Stimulated activated CD4-positive, alpha-beta T cell treated with anti-CD3 and anti-CD28 coated beads, TNF-alpha, amount 100 ng/mL, for 1 hour (primary cell): Measurements from ENCODE around the gene NRXN3.

Source experiments
- DNase-seq, 3 donors: peaks; one replicate each; pipeline ENCODE4 v3.0.0-alpha.2; 2020; ENCODE audit warnings: low read depth in 3 of 3, low spot score in 1 of 3

Gene NRXN3

DNA sequence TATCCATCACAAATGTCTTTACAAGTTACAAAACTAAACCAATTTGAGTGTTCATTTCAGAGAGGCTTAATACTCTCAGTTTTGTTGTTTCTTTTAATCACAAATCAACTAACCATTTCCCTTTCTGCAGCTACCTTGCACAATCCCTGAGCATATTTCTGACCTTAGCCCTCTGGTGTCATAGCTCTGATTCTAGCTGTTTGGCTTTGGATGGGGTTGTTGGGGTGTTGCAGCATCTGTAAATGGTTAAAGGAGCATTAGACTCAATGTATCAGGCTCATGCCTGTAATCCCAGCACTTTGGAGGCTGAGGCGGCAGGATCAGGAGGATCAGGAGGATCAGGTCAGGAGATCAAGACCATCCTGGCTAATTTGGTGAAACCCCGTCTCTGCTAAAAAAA, 461.4 kb downstream of the NRXN3 start:
- no peak for DNase-seq

DNA sequence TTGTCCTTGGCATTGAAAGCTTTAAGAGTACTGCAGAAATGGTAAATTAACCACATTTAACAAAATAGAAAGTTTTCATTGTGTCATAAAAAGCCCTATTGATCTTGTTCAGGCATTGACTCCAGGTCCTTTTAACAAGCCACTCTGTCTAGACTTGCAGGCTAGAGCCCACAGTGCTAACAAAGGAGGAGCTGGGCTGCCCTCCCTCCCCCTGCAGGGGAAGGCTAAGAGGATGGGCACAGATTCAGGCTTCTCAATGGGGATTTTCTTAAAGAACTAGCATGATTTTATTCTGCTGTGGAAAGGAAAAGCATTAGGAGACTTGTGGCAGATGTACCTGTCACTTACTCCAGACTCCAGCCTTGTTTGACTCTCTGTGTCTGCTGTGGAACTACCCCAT, 463.6 kb downstream of the NRXN3 start:
- DNase-seq = no peak

DNA sequence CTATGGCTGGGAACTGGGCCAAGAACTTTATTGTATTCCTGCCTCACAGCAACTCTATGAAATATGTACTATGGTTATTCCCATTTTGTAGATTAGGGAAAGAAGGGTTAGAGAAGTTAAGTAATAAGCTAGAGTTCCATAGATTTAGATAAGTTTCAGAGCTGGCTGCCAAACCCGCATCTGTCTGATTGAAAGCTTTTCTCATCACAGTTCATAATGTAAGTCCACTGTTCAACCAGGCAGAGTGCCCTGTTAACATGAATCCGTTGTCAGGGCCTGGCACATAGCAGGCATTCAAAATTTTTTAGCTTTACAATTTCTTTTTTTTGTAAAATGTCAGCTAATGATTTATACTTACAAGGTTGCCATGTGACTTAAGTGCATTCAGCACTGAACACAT, 467.3 kb downstream of the NRXN3 start:
- DNase-seq = no peak

DNA sequence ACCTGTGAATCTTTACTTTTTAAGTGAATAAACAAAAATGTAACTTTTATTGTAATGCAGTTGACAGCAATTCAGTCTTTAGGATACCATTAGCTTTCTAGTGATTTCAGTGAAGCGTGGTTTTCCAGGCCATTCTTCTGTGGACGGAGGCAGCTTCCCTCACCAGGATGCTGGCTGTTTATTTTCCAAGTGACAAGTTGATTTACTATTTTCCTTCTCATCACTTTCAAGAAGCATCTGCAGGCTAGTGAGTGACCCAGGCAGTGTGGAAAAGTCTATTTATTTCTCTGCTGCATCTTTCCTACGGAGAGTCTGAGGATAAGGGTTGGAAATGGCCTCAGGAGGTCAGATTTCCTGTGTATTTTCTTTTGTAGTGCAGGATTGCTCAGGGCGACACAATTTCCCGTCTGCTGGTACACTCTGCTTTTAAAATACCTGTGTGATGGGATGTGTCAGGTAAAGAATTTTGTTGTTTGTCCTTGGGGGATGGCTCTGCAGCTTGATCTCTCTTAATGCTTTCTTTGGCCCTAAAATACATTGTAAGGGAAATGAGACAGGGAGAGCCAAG, 467.8 kb downstream of the NRXN3 start:
- no peak for DNase-seq

DNA sequence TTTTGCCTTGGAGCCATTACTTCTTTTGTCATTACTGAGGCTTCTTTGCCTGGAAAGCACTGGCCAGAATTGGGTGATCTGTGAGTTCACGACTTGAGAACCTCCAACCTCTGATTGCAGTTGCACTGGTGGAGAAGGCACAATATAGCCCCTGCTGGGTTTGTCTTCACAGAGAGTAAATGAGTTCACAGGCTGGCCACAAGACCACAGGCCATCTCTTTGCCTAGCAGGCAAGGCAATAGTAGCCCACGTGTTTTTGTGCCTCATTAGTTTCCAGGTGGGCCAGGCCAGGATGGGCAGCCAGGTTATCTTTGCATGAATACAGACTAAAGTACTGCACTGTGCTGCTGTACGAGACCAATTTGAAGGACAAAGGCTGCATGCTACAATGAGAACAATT, 468.8 kb downstream of the NRXN3 start:
- DNase-seq = no peak

DNA sequence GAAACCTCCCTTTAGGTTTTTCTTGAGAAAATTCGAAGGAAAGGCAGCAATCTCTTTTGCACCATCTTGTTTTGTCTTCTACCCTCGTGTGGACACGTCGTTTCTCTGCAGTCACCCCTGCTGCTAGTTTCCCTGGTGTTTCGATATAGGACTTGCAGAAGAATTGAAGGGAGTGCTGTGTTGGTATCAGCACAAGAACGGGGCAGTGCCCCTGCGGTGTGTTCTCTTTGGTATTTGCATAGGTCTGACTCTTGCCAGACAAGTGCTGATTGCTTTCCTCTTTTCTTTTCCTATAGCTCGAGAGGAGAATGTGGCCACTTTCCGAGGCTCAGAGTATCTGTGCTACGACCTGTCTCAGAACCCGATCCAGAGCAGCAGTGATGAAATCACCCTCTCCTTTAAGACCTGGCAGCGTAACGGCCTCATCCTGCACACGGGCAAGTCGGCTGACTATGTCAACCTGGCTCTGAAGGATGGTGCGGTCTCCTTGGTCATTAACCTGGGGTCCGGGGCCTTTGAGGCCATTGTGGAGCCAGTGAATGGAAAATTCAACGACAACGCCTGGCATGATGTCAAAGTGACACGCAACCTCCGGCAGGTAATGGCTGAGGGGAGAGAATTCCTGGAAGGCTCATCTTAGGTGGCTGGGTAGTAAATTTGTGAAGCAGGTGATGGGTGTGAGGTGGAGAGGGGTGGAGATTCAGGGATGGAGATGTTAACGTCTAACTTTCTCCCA, 474.8 kb downstream of the NRXN3 start:
- DNase-seq = no peak

DNA sequence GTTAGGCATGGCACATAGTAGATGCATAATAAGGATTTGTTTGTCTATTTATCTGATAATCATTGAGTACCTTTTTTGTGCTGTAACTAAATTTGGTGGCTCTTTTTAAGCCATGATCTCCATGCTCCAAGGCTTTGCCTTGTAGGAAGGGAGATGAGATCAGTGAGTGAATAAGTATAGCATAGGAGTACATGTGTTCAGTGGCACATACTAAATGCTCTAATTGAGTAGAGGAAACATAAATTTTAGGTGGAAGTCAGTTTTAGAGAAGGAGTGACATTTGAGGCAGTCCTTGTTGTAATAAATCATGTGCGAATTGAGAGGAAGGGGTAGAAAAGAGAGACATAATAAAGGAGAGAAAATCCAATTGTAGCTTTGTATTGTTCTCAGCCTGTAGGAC, 482.6 kb downstream of the NRXN3 start:
- no peak for DNase-seq

DNA sequence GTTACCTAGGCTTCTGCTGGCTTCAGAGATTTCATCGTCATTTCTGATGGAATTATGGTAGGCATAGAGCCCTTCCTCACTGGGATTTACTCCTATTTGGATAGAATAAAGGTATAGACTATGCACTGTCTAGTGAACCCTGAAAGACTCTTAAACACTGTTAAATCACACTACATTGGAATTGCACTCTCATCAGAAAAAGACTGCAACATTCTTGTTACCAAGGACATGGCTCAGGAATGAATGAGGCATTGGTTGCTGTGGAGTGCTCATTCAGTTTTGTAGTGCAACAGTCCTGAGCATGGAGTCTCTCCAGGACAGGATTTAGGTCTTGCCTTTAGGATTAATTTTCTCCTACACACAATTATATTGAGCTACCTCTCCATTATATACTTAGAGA, 483.0 kb downstream of the NRXN3 start:
- DNase-seq = no peak

DNA sequence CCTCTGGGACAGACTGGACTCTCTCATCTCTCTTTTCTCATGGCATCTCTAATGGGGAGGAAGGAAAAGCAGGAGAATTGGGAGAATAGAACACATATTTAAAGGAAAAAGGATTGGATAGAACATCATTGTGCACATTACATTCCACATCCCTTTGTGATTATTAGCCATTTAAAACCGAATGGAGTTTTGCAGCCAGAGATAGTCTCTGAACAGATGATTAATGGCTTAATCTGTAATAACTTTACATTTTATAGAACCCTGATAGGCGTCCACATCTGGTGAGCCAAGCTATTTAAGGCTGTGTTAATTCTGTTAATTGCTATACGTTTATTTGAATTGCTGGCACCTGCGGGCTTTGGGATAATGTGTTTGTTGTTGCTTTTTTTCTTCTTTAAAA, 487.3 kb downstream of the NRXN3 start:
- no peak for DNase-seq

DNA sequence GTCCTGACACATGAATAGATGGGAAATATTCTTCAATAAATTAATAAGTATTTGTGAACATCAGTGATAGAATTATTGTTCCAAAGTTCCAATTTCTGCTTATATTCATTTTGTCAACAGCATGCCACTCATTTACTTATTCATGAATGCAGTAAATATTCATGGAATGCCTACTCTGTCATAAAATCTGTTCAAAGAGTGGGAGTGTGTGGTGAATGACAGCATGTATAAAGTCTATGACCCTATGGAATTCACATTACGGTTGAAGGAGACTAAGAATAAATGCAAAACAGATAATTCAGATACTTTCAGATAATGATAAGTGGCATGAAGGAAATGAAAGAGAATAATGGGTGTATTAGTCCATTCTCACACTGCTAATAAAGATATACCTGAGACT, 494.7 kb downstream of the NRXN3 start:
- no peak for DNase-seq

DNA sequence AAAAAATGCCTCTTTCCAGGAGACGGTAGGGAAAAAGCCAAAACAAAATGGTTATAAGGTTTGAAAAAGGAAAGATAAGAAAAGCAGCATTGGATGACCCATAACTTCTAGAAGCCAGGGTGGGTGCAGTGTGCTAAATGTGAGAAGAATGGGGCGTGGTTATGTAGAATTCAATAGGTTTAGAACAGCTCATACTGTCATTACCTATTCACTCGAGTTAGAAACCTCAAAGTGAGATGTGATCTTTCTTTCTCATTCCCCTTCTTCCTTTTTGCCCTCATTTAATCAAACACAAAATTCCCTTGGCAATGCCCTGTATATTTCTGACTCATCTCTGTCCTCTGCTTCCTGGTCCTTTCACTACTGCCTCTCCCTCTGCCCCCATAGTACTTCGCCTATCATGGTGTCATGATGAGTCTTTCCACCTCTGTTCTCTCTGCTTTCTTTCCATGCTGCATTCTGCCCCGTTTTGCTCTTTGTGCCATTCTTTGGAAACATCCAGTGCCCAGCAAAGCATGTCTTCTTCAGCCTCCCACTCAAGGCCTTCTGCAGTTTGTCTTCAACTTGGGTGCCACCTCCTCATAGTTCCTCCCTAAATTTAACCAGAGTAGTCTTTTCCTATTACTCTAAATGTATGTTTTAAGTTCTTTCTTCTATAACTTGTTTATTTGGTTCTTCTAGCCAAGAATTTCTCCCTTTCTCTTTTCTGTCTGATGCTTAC, 496.3 kb downstream of the NRXN3 start:
- DNase-seq = no peak

DNA sequence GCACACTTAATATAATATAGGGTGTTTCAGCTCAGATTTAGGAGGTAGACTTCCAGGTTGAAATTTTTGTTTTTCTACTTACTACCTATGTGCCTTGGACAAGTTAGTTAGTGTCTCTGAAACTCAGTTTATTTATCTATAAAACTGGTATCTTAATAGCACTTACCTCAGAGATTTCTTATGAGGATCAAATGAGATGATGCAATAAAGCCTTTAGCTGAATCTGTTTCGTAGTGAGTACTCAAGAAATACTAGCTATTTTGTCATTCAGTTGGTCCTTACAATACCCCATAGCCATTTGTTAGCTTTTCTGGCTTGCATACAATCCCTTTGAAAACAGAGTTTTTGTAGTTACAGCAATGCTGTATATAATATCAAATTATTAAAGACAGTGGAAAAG, 497.0 kb downstream of the NRXN3 start:
- DNase-seq = no peak

DNA sequence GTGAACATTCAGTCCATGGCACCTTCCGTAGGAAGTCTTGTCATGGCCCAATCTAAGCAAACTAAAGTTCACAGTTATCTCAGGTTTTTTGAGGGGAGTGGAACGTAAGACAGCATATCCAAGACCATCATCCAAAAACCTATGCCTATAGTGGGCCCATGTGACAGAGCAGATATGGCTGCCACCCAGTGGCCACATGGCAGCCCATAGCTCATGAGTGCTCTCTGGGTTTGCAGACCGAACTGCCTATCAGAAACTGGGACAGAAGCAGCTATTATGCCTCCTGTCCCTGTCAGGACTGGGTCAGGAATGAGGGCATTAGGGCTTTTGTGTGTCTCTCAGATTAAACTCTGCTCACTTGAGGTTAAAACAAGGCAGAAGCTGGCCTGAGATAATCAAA, 503.7 kb downstream of the NRXN3 start:
- no peak for DNase-seq

DNA sequence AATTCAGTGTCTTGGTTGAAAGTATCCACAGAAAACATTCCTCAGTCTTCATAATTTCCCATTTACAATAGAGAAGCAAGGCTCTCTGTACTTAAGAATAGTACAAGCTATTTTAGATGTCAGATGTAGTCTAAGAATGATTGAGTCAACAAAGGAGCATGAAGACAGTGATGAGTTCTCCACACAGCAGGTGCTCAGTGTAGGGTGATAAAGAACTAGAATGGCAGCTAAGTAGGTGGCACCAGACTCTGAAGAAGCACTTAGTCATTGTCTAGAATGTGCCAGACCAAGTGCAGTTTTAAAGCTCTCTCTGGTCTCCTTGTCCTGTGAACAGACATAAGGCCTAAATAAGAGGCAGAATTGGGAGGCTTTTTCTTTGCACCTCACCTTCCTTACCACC, 504.6 kb downstream of the NRXN3 start:
- no peak for DNase-seq

DNA sequence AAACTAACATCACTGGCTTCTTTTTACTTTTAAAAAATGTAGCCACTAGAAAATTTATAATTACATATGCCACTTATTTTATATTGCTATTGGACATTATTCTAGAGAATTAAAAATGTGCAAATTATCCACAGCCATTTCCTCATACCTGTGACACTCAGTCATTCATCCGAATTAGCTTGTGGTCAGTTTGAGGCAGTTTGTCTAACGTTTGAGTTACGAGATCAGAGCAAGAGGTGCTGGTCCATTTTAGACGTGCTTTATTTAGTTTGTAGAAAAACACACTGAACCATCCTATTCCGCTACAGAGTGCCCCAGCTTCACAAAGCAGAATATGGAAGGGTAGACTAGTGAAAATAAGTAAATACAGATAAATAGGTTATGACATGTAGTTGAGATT, 513.0 kb downstream of the NRXN3 start:
- DNase-seq = no peak

DNA sequence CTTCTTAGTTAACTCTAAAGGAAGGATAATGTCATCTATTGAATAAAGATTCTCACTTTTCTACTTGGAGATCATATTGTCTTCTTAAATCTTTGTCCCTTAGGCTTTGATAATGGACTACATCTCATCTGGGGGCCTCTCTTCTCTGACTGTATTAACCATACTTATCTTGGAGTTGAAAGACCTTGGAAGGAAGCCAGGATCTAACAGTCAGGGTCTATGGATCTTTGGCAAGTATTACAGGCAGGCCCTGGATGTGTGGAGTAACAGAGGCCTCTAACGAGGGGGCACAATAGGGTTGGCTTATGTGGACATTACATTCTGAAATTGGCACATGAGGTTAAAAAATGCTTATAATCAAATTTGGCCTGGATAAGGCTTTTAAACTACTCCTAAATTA, 513.8 kb downstream of the NRXN3 start:
- no peak for DNase-seq

DNA sequence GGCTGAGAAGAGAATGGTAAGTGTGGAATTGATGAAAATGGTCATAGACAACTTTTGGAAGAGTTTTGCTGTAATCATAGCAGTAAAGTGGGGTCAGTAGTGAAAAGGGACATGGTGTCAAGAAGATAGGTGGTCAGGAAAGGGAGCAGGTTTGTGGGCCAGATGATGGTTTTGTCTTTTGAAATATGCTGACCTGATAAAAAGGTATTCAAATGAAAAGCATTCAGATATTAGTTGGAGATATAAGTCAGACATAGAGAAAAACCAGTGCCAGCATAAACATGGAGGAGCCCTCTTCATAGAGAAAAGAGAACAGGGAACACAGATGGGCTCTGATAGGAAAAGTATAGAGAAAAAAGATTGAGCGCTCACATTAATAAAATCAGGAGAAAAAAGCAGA, 518.3 kb downstream of the NRXN3 start:
- no peak for DNase-seq

DNA sequence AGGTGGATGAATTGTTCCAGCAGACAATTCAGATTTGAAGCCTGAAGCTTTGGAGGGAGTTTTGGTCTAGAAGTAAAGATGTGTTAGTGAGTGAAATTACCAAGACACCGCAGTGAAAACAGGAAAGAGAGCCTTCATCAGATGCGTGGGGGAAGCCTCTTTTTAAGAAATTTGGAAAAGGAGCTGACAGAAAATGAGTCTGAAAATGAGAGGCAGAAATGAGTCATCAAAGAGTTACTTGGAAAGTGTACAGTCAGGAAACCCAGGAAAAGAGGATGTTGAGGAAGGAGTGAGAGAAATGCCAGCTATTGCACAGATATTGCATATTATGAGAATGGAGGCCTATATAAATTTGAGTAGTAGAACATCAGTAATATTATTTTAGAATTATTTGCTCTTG, 520.7 kb downstream of the NRXN3 start:
- DNase-seq = no peak

DNA sequence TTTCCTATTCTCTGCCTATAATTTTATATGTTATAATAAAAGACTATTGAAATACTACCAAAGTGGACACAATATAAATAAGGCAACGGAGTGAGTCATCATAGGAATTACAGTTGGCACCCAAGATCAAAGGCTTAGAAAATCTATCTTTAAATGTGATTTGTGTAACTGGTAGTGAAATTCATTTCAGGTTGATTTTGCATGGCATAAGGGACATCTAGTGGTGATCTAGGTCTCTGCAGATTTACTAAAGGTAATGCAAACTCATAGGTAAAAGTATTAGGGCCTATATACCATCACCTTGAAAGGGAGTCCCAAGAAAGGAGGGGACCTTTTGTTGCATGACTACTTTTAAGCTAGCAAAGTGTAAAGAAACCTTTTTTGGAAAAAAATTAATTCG, 527.2 kb downstream of the NRXN3 start:
- no peak for DNase-seq

DNA sequence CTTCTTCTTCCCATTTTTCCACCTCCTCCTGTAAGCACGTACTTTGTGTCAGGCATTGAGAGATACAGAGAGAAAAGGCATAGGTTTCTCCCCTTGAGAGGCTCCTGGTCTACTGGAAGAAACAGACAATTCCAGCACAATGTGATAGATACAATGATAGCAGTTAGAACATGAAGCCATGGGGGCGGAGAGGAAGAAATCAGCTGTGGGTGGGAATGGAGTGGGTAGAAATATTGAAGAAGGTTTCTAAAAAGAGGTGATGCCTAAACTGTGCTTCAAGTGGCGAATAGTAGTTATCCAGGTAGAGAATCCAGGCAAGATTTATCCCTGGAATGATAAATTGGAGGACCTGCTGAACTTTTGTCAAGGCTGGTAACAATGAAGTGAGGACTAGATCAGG, 528.8 kb downstream of the NRXN3 start:
- DNase-seq = no peak

DNA sequence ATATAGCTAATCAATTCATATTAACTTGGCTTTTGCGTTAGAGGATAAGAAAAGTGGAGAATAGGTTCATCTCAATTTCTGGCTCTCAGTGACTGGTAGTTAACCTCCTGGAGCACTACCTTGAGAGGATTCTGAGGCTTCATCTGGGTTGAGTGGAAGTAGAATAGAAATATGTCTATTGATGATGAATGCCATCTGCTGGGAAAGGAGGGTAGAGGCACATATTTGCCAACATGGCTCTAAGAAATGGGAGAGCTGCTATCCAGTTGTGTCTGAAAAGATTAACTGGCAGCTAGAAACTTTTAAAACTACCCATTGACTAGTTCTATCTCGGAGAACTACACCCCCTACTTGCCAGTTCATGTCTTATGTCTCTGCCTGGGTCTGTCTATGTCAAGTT, 530.1 kb downstream of the NRXN3 start:
- DNase-seq = no peak

DNA sequence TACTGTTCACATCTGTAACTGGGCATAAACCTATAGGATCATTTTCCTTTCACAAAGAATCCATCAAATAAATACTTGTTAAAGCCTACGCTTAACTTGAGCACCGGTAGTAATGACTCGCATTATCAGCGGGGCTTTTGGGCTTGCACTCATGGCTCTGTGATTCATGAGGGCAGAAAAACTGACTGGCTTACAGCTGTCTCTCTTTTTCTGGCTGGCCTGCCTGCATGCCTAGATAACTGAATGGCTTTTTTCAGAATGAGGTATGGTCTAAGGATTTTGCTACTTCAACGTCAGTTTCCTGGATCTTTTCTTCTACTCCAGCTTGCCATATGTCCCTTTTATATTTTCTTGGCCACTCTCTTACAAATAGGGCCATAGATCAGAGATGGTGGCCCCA, 531.1 kb downstream of the NRXN3 start:
- DNase-seq = no peak

DNA sequence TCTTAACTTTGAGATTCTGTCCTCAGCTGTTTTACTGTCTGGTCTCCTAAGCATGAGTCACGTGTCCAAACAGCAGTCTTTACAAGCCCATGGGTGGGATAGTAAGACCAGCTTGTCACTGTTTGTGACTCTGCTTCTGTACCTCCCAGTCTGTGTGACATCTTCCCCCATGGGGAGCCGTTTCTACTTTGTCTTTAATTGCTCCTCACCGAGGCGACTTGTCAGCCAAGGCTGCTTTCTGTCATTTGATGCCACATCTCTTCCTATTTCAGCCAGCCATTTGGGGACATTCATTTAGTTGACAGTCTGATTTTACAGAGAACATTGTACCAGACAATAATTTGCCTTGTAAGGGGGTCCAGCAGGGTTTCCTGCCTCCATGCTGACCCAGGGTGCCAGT, 534.8 kb downstream of the NRXN3 start:
- no peak for DNase-seq
